ENCODE measurements around the gene RXRA.

Gene RXRA

DNA sequence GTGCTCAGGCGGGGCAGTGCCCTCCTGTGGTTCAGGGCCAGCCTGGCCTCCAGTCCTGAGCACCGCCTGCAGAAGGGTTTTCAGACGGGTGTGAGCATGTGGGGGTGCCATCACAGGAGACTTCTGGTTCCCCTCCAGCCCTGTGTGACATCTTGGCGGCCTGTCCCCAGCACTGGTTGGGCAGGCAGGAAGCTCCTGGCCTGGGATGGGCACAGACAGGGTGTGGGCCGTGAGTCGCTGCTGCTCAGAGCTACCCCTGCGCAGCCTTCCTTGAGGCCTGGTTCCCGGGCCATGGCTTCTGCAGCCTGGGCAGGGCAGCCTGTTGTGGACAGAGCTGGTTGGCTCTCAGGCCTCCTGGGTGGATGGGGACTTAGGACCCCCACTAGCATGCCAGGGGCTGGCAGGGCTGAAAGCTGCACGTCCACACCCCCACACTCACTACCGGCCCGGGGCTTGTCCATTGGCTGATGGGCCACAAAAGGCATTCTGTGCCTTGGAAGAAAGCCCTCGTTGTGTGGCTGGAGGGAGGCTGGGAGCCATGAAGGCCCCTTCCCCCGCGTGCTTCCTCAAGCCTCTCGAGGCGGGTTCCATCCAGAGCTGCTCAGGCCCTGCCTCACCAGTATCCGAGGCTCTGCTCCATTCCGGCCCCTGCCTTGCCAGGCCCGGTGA, 58.7 kb downstream of the RXRA start:
- DNase-seq, result no peak

DNA sequence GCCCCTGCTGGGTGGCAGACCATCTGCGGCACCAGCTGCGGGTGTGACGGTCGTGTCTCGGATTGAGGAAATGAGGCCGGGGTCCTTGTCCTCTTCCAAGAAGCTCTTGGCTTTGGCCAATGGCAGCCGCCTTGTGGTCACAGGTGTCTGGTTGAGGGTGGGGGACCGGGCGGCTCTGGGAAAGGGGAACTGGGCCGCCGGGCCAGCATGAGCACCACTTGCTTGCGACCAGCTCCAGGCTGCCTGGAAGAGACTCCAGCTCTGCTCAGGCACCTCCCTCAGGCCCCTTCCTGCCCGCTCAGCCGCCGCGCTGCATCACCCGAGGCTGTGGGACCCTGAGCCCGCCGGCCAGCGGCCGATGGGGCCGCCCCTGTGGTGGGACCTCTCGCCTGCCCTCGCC, 59.7 kb downstream of the RXRA start:
- no peak for DNase-seq

DNA sequence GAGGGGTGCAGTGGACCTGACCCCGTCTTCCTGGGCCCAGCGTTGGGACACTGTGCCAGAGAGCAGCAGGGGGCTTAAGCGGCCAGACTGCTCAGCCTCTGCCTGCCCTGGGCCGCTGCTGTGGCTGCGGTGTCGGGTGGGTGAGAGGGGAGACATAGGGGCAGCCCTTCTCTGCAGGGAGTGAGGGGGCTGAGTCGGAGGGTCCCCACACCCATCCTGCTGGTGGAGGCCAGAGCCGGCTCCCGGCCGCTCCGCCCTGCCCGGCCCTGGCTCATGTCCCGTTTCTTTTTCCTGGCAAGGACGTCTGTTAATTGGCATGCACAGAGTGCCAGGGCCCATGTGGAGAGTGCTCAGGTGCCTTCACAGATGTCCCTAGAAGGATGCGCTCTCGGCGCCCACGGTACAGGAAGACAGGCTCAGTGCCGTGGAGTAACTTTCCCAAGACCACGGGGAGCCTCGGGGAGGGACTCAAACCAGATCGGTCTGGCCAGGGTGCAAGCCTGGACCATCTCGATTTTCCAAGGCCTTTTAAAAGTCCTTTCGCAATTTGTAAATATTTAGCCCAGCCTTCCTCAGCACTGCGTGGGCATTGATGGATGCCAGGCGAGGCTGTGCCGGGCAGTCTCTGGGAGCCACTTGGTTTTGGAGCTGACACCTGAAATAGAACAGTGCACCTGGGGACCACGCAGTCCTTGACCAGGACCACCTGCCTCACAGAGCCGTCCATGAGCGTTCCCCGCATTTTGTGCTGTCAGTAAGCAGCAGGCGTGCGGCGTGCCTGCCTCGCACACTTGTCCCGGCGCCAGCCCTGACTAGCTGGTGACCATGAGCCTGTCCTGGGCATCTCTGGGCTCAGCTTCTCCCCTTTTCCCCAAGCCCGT, 60.9 kb downstream of the RXRA start:
- no peak for DNase-seq

DNA sequence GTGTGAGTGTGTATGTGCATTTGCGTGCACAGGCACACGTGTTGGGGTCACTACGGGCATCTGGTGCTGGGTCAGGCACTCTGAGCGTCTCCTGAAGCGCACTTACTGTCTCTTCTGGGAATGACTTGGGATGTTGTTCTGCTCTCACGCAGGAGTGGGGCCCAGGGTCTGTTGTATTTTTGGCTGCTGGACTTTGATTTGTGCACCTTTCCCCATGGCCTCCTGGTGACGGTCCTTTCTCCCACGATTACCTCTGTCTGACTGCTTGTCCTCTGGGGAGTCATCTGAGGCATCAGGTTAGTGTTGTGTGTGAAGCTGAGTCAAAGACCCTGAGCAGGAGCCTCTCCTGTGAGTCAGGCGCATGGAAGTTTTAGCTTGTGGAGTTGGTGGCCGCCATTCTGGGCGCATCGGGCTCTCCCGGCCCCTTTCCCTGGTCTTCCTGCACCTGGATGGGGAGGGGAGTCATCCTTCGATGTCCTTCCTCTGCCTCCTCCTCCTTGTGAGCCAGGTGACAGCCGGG, 62.1 kb downstream of the RXRA start:
- no peak for DNase-seq

DNA sequence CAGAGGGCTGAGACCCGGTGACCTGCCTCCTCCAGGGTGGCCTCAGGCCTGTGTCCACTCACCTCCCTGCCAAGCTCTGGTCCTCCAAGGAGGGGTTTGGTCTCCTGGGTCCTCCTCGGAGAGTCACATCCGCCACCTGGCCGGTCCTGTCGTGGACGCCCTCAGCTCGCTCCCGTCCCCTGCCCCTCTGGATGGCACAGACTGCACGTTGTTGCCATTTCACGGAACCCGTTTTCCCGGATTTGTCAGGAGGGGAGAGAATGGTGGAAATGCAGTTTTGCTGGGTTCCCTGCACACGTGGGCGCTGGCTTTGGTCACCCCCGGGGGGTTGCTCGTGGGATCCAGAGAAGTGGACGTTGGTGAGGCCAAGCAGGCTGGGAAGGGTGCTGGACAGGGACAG, 62.7 kb downstream of the RXRA start:
- no peak for DNase-seq

DNA sequence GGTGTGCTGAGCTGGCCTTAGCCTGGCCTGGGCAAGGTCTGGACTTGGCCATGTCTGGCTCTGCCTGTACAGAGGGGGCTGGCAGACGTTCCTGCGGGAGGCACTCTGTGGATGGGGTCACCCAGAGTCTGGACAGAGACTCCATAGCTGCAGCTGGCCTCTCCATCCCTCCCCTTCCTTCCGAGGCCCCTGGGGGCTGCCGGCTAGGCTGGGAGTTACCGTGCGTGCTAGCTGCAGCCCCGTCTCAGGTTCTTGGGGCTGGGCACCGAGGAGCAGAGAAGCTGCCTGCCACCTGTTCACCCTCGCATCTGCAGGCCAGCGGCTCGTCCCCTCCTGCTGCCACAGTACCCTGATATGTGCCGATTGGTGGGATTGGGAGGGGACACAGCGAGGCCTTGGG, 63.4 kb downstream of the RXRA start:
- no peak for DNase-seq

DNA sequence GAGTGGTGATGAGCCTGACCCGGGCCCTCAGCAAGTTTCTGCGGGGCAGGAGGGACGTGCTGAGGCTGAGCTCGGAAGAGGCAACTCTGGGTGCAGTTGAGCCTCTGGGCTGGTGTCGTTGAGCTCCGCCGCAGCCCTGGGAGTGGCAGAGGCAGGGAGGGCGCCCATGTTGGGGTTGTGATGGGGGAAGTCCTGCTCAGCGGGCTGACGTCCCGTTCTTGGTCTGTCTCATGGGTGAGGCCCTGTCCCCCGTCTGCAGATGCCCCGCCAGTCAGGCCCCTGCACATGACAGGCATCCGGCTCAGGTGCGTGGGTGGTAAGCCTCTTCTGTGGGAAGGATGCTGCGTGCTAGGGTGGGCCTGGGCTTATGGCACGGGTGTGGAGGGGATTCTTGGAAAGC, 64.3 kb downstream of the RXRA start:
- DNase-seq, result no peak

DNA sequence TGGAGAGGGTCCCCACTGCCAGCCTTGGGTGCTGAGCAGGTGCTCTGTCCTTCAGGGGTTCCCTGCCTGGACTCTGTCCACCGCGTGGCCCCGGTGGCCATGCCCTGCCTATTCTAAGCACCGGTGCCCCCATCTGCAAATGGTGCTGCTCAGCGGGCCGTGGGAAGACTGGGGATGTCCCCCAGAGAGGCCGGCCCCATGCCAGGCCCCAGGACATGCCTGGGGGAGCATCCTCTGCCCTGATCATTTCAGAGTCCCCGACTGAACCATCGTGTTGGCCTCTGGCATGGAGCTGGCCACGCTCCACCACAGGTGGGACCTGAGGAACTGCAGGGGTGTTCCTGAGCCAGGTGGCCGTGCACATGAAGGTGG, 64.7 kb downstream of the RXRA start:
- DNase-seq, result no peak

DNA sequence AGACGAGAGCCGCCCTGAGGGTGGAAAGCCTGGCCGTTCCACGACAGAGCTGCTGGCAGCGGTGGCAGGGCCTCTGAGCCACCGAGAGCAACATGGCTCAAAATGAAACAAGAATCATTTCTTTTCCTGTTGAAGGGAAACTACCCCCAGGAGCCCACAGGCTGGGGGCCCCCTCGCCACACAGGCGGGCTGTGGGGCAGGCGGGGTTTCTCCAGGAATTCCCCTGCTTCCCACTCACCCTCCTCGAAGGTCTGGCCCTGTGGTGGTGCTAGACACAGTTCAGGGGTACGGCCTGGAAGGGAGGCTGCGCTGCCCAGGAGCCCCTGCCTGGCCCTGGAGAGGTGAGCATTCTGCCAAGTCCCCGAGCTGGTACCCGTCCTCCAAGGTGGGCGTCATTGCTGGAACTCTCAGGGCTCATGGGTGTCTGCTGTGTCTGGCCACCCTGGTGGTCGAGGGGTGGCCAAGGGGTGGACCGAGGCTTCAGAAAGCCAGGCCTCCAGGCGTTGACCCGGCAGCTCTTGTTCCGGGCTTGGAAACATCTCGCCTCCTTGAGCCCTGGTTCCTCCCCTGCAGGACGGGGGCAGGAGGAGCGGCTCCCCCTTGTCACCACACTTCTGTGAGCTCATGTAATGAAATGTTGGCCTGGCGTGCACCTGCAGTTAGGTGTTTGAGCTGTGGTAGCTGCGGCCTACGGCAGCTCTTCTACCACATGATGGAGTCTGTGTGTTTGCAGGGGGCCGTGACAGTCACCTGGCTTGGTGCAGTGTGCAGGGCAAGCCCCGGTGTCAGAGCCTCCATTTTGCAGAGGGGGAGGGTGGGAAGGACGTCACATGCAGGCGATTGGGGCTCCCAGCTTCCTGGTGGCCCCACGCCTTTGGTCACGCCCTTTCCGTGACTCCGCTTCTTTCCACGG, 65.3 kb downstream of the RXRA start:
- DNase-seq, result peak; percentile 72

DNA sequence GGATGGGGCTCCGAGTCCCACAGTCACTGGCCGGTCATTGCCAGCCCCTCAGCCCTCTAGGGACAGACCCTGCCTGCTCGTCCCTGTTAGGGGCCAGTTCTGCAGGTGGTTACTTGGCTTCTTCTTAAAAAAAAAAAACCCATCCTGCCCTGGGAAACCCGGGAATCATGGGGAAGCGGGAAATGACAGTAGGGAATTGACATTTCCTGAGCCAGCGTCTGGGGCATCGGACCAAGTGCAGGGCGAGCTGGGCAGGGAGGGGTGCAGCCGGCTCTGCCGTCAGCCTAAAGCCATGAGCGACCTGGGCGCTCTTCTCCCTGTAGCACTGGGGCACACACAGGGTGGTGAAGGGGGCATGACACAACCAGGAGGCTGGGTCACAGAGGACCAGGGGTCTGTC, 66.6 kb downstream of the RXRA start:
- DNase-seq, result no peak

DNA sequence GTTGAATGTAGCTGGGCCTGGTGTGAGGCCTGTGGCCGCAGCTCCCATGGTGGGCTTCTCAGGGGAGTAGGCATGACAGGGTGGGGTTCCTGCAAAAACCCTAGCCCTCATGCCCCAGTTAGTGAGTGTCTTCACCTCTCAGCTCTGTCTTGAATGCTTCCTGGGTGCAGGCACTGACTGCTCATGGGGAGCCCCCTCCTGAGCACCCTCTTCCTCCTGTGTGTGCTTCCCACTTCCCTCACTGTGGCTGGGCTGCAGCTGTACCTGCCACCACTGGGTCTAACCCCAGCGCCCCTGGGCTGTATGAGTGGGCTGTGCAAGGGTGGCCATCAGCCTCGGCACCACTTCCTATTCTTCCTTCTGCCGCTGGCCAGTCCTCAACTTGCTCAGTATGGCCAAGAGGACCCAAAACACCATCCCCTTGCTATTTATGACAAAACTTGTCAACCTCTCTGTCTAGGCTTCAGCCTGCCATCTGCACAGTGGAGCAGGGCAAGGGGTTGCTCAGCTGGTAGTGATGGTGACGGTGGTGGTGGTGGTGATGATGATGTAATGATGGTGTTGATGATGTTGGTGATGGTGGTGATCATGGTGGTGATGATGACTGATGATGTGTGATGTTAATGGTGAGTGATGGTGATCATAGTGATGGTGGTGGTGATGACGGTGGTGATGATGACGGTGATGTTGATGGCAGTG, 67.5 kb downstream of the RXRA start:
- no peak for DNase-seq

DNA sequence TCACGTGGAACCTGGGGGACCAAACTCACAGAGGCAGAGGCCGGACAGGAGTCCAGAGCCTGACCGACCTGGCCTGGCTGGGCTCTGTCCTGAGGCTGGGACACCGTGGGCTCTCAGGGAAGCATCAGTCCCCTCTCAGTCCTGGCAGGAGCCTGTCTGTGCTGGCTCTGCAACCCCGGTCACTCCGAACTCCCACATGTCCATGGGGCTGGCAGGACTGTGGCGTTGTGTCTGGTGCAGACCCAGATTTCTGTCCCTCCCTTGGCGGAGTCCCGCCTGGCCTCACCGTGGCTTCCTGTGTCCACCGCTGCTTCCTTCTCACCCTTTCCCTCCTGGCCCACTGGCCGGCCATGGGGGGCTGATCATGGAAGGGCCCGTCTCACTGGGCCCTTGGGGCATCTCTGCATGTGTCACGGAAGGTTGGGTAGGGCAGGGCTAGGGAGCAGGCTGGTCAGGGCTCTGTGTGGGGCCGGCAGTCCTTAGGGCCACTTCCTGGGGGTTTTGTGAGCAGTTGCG, 68.8 kb downstream of the RXRA start:
- DNase-seq, result no peak

DNA sequence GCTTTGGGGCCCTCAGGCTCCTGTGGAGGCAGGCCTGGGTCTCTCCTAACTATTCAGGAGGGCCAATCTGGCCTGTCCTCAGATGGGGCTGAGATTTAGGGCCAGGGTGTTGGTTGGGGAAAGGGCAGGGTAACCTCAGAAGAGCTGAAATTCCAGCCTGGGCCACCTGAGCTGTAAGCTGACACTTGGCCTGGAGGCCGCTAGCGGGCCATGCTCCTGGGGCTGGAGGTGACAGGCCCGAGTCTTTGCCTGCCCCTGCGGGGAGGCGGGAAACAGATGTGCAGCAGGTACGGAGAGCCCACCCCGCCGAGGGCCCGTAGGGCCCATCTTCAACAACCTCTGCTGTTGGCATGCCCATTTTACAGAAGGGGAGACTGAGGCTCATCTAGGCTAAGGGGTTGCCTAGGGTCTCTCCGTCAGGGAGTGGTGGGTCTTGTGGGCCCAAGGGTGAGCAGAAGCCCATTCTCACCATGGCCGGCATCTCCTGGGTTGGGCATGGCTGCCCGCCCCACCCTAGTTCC, 69.5 kb downstream of the RXRA start:
- DNase-seq, result peak; percentile 76

DNA sequence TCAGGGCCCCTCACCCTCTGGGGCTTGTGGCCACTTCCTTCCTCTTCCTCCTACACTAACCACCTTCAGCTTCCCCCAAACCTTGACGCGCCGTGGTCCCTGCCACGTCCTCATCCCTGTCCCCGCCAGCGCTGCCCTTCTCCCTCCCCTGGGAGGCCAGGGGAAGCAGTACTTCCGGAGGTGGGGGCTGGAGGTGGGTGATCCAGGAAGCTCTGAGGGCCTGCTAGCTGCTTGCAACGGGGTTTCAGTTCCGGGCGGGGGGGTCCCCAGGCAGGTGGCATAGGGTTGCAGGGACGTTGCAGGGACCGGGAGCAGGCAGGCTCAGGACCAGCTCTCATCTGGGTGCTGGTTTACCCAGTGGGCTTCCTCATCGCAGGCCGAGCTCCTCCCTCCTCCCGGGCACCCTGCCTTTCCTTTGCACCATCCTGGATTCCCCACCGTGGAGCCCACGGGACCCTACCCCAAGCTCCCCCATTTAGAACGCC, 70.0 kb downstream of the RXRA start:
- DNase-seq, result peak; percentile 89

DNA sequence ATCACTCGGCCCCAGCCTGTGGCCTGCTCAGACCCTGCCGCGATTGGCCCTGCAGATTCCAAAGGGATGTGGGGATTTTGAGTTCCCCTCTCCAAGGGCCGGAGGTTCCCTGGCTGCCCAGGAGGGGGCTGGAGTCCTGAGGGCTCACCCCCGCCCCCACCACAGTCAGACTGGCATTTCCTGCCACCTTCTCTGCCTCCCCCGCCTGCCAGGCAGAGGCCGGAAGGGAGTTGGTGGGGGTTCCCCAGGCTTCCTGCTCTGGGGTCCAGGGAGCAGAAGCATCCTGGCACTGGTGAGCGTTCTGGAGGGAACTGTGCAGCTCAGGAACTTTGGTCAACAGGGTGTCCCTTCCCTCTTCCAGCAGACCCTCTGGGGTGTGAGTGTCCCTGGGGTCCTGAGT, 70.6 kb downstream of the RXRA start:
- peak; percentile 72 for DNase-seq

DNA sequence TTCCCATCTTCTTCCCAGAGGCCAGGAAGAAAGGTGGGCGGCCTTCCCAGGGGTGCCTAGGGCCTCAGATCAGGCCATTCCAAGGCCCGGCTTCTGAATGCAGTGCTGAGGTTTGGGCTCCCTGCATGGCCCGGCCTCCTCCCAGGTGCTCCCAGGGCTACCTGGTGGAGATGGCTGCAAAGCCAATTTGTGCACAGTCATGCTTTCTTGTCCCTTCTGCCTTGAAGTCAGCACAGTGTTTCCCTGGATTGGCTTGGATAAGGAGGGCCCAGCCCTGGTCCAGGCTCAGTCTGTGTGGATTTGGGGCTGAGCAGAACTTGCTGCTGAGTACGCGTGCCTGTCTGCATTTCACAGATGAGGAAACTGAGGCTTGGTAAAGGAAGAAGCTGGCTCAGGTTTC, 72.5 kb downstream of the RXRA start:
- no peak for DNase-seq

DNA sequence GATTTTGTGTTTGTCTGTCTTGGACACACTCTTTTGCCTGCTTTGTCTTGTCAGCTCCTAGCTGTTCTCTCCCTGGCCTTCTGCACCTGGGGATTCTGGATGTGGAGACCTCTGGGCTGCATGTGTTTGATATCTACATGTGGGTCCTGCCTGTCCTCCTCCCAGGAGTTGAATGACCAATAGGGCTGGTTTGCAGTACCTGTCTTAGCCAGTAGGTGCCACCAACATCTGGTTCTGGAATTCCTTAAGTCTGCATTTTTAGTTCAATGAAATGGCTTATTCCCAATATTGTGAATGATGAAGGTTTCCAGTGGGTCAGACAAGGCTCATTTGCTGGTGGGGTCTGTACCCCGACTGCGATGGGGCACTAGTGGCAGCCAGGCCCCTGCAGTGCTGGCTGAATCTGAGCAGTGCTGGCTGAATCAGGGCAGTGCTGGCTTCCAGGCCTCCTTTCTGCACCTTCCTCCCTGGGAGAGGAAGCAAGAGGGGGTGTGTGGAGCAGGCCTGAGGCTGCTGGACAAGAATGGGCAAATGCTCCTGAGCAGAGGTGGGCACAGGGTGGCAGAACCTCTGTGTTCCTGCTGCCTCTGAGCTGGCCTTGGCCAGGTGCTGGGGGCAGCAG, 73.3 kb downstream of the RXRA start:
- DNase-seq, result peak; percentile 41

DNA sequence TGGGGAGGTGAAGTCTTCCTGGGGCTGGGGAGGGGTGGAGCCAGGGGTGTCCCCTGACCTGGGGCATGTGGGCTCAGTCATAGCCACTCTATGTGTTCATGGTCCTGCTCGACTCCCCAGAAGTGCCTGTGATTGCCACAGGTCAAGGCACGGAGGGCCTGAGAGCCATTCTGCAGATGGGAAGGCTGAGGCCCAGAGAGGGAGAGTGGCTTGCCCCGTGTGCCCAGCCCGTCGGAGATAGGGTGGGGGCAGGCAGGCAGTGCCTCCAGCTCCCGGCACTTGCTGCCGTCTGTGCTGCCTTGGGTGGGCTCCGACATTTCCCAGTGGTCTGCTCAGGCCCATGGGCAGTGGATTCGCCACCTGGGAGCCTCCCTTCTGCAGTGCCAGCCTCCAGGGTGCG, 74.0 kb downstream of the RXRA start:
- DNase-seq, result no peak

DNA sequence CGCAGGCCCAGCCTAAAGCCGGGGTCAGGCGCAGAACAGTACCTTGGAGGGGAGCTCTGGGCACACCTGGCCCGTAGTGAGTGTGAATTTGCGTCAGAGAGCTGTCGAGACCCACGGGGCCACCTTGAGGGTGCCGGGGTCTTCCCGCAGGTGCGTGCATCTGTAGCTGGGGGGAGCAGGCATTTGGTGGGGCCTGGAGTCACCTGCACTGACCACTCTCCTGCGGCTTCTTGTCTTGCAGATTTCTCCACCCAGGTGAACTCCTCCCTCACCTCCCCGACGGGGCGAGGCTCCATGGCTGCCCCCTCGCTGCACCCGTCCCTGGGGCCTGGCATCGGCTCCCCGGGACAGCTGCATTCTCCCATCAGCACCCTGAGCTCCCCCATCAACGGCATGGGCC, 75.1 kb downstream of the RXRA start:
- no peak for DNase-seq

DNA sequence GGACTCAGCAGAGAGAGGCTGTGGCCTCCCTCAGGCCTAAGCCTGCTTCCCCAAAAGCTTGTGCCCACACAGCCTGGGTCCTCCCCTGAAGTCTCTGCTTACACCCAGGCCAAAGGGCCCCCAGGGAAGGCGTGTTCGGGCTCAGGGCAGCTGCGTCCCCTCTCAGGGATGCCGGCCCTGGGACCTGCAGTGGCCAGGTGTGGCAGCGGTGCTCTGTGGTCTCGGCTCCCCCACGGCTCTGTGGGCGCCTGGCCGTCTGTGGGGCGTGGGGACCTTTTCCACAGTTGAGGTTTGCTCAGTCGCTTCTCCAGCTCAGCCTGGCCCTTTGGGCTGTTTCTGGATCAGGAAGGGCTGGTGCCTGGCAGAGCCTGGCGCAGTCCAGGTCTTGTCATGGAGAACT, 75.9 kb downstream of the RXRA start:
- no peak for DNase-seq

DNA sequence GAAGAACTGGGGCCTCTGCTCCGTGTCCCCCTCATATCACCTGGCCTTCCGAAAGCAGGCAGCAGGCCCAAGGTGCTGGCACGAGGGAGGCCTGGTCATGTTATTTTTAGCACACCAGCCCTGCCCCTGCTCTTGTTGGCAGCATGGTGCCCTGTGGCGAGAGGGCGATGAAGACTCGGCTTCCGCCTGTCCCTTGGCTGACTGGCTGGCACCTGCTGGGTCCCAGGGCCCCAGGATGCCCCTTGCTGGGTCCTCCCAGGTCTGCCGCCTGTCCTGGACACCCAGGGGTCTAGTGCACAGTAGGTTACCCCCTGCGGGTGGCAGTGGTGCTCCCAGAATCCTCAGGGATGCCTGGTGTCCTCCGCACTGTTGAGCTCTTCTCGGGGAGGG, 77.0 kb downstream of the RXRA start:
- peak; percentile 94 for DNase-seq
